H1 (cell line): ENCODE results near the gene BBS9. TPM values are rescaled to one million over a fixed set of nuclear protein-coding genes. Genes with fewer than 3 reads are reported as not detected.

Experiments
- CTCF ChIA-PET: fragments of 300-600 bp; sonication (Branson Sonifier 250); formaldehyde crosslinking; loops from one replicate; lab custom pipeline; 2021; ENCODE audit not compliant: partially characterized antibody; lab: Charles Lee
- POLR2A ChIA-PET: fragments of 300-600 bp; sonication (Branson Sonifier 250); formaldehyde crosslinking; loops from one replicate; lab custom pipeline; 2021; ENCODE audit warnings: inconsistent platforms; ENCODE audit not compliant: partially characterized antibody; lab: Charles Lee
- DNase-seq, 2 experiments: peaks; one replicate each; pipeline versions ENCODE4 v3.0.0 to v3.0.0-alpha.2; 2010 to 2022; ENCODE audit warnings: low spot score in 2 of 2, low read depth in 1 of 2, mixed read lengths in 1 of 2
- FAIRE-seq: peaks from 2 replicates; lab custom pipeline; 2011; peaks lifted over from hg19 to GRCh38; lab: Jason Lieb, UNC
- H2AFZ ChIP-seq: 2 replicates; pipeline ENCODE4 v1.8.1; 2012; ENCODE audit warnings: low read length, inconsistent platforms
- H2AK5ac ChIP-seq: 2 replicates; pipeline ENCODE4 v1.6.1; 2013; ENCODE audit warnings: low read depth, low read length
- H2BK120ac ChIP-seq: replicated peaks from 2 replicates; pipeline ENCODE3; 2013; ENCODE audit warnings: low read depth, low read length, inconsistent platforms
- H2BK12ac ChIP-seq: 2 replicates; pipeline ENCODE4 v1.6.1; 2013; ENCODE audit warnings: low read depth, low read length
- H2BK15ac ChIP-seq: 2 replicates; pipeline ENCODE4 v1.6.1; 2013; ENCODE audit warnings: low read length
- H2BK20ac ChIP-seq: 2 replicates; pipeline ENCODE4 v1.6.1; 2013; ENCODE audit warnings: low read length
- H2BK5ac ChIP-seq: 2 replicates; pipeline ENCODE4 v1.6.1; 2013; ENCODE audit warnings: low read depth, low read length
- H3K14ac ChIP-seq: 2 replicates; pipeline ENCODE4 v1.6.1; 2013; ENCODE audit warnings: inconsistent platforms; ENCODE audit not compliant: insufficient read length
- H3K18ac ChIP-seq: 2 replicates; pipeline ENCODE4 v1.6.1; 2013; ENCODE audit warnings: low read length; ENCODE audit errors: extremely low read depth
- H3K23ac ChIP-seq: 2 replicates; pipeline ENCODE4 v1.6.1; 2013; ENCODE audit warnings: inconsistent platforms; ENCODE audit not compliant: insufficient read length
- H3K23me2 ChIP-seq: 2 replicates; pipeline ENCODE4 v1.6.1; 2013; ENCODE audit warnings: low read depth, low read length
- H3K27ac ChIP-seq: 2 replicates; pipeline ENCODE4 v1.6.1; 2011; ENCODE audit warnings: low read depth, low read length, inconsistent platforms
- H3K27me3 ChIP-seq, 4 experiments: replicated peaks in 1 of 4; 1 replicate in 1 of 4; 2 replicates in 3 of 4; pipeline versions ENCODE4 v1.6.1 to v1.8.1; 2011 to 2013; ENCODE audit warnings: low read length in 3 of 4, mild to moderate bottlenecking in 3 of 4, inconsistent platforms in 2 of 4, mixed read lengths in 2 of 4, moderate library complexity in 1 of 4; ENCODE audit not compliant: control insufficient read depth in 3 of 4, insufficient read depth in 3 of 4; ENCODE audit errors: extremely low read depth in 1 of 4
- H3K36me3 ChIP-seq, 4 experiments: 2 replicates each; pipeline versions ENCODE4 v1.6.1 to v1.8.1; 2011 to 2013; ENCODE audit warnings: mild to moderate bottlenecking in 4 of 4, low read length in 3 of 4, moderate library complexity in 2 of 4, control low read depth in 1 of 4, inconsistent platforms in 1 of 4; ENCODE audit not compliant: insufficient read depth in 4 of 4, control insufficient read depth in 2 of 4
- H3K4ac ChIP-seq: replicated peaks from 2 replicates; pipeline ENCODE3; 2013; ENCODE audit warnings: low read length, low read depth, mixed read lengths, inconsistent platforms; ENCODE audit not compliant: insufficient read length
- H3K4me1 ChIP-seq, 4 experiments: replicated peaks in 1 of 4; 1 replicate in 1 of 4; 2 replicates in 3 of 4; pipeline versions ENCODE4 v1.6.1 to v1.8.1; 2011 to 2013; ENCODE audit warnings: low read length in 3 of 4, inconsistent platforms in 2 of 4, mixed read lengths in 1 of 4; ENCODE audit not compliant: insufficient read depth in 4 of 4, control insufficient read depth in 3 of 4
- H3K4me2 ChIP-seq, 2 experiments: 2 replicates each; pipeline versions ENCODE4 v1.6.1 to v1.8.1; 2011 to 2013; ENCODE audit warnings: low read depth in 2 of 2, low read length in 2 of 2, control low read depth in 1 of 2, inconsistent platforms in 1 of 2, mild to moderate bottlenecking in 1 of 2; ENCODE audit not compliant: insufficient read depth in 1 of 2
- H3K4me3 ChIP-seq, 4 experiments: fragments of 200-600, 300-600 bp in 1 of 4; sonication (generic), shearing (Covaris generic), sonication (Bioruptor Twin) in 1 of 4; 2 replicates each; pipeline versions ENCODE4 v1.5.1 to v1.8.1; 2011 to 2016; ENCODE audit warnings: low read length in 4 of 4, low read depth in 3 of 4, control low read depth in 2 of 4, inconsistent platforms in 2 of 4, mild to moderate bottlenecking in 2 of 4, mixed read lengths in 1 of 4, moderate library complexity in 1 of 4; ENCODE audit not compliant: insufficient read depth in 2 of 4; ENCODE audit errors: extremely low read depth in 1 of 4
- H3K56ac ChIP-seq: replicated peaks from 2 replicates; pipeline ENCODE3; 2013; ENCODE audit warnings: low read depth, mild to moderate bottlenecking, mixed read lengths, low read length, inconsistent platforms; ENCODE audit not compliant: insufficient read length
- H3K79me1 ChIP-seq: 2 replicates; pipeline ENCODE4 v1.6.1; 2013; ENCODE audit warnings: low read depth, low read length, control low read depth
- H3K79me2 ChIP-seq, 2 experiments: 2 replicates each; pipeline versions ENCODE4 v1.6.1 to v1.8.1; 2012 to 2013; ENCODE audit warnings: low read length in 2 of 2, mild to moderate bottlenecking in 2 of 2, inconsistent platforms in 1 of 2; ENCODE audit not compliant: insufficient read depth in 2 of 2, control insufficient read depth in 1 of 2
- H3K9ac ChIP-seq, 4 experiments: replicated peaks in 1 of 4; 1 replicate in 1 of 4; 2 replicates in 3 of 4; pipeline versions ENCODE4 v1.6.1 to v1.8.1; 2011 to 2013; ENCODE audit warnings: low read depth in 3 of 4, low read length in 3 of 4, control low read depth in 2 of 4, mild to moderate bottlenecking in 2 of 4, moderate library complexity in 2 of 4, inconsistent platforms in 1 of 4; ENCODE audit errors: extremely low read depth in 1 of 4
- H3K9me3 ChIP-seq, 2 experiments: 2 replicates each; pipeline versions ENCODE4 v1.6.1 to v1.8.1; 2012 to 2013; ENCODE audit warnings: mild to moderate bottlenecking in 2 of 2, moderate library complexity in 2 of 2, control low read depth in 1 of 2, inconsistent platforms in 1 of 2, low read depth in 1 of 2, low read length in 1 of 2, mixed read lengths in 1 of 2; ENCODE audit not compliant: insufficient read depth in 2 of 2
- H4K20me1 ChIP-seq, 2 experiments: replicated peaks in 1 of 2; 2 replicates each; pipeline versions ENCODE3 to v1.8.1; 2011 to 2013; ENCODE audit warnings: inconsistent platforms in 2 of 2, low read length in 2 of 2, mild to moderate bottlenecking in 1 of 2; ENCODE audit not compliant: insufficient read depth in 2 of 2, control insufficient read depth in 1 of 2
- H4K5ac ChIP-seq: 2 replicates; pipeline ENCODE4 v1.6.1; 2013; ENCODE audit warnings: low read length, low read depth, mixed read lengths, inconsistent platforms; ENCODE audit not compliant: insufficient read length
- H4K8ac ChIP-seq: 2 replicates; pipeline ENCODE4 v1.8.0; 2013; ENCODE audit warnings: mild to moderate bottlenecking, moderate library complexity, low read length, inconsistent platforms; ENCODE audit not compliant: insufficient read depth; ENCODE audit errors: extremely low read depth
- H4K91ac ChIP-seq: replicated peaks from 2 replicates; pipeline ENCODE3; 2013; ENCODE audit warnings: low read length, mixed read lengths, inconsistent platforms; ENCODE audit not compliant: insufficient read length
- CBX8 ChIP-seq: fragments of 300-800, 300-1000 bp; sonication (generic); IDR thresholded peaks from 2 replicates; pipeline ENCODE4 v1.7.1; 2016; ENCODE audit warnings: low read depth, low read length, borderline replicate concordance
- EZH2 ChIP-seq: fragments of 200-600 bp; sonication (generic); IDR thresholded peaks from 2 replicates; pipeline ENCODE4 v1.7.1; 2012; ENCODE audit warnings: low read depth, mild to moderate bottlenecking, moderate library complexity, low read length, inconsistent platforms; ENCODE audit not compliant: severe bottlenecking
- HDAC6 ChIP-seq: IDR thresholded peaks from one replicate; pipeline ENCODE4 v1.7.1; 2012; ENCODE audit warnings: low read depth, mild to moderate bottlenecking, inconsistent platforms, low read length, moderate library complexity
- JUN ChIP-seq: IDR thresholded peaks from 2 replicates; pipeline ENCODE4 v1.6.1; 2011; ENCODE audit warnings: low read depth, mild to moderate bottlenecking, improper control_type of control experiment, low read length
- NANOG ChIP-seq: IDR thresholded peaks from 2 replicates; pipeline ENCODE4 v1.6.1; 2011; ENCODE audit warnings: low read length, low read depth, mild to moderate bottlenecking, inconsistent platforms; ENCODE audit not compliant: insufficient read depth, poor library complexity, severe bottlenecking
- PHF8 ChIP-seq: fragments of 200-600 bp; sonication (generic); conservative IDR thresholded peaks from 2 replicates; pipeline ENCODE4 v1.7.1; 2012; ENCODE audit warnings: low read depth, mild to moderate bottlenecking, inconsistent platforms, low read length, moderate library complexity
- POLR2AphosphoS5 ChIP-seq: IDR thresholded peaks from 2 replicates; pipeline ENCODE4 v1.6.1; 2011; ENCODE audit warnings: low read depth, low read length
- TBP ChIP-seq: IDR thresholded peaks from 2 replicates; pipeline ENCODE4 v1.6.1; 2011; ENCODE audit warnings: low read depth, low read length, improper control_type of control experiment
- TCF12 ChIP-seq: IDR thresholded peaks from 2 replicates; pipeline ENCODE4 v1.6.1; 2011; ENCODE audit warnings: low read depth, mild to moderate bottlenecking, low read length
- YY1 ChIP-seq: IDR thresholded peaks from 2 replicates; pipeline ENCODE4 v1.6.1; 2011; ENCODE audit warnings: low read depth, mild to moderate bottlenecking, low read length
- ZNF274 ChIP-seq: IDR thresholded peaks from 2 replicates; pipeline ENCODE4 v1.7.0; 2012; ENCODE audit warnings: low read length, borderline replicate concordance; ENCODE audit errors: extremely low read depth
- WGBS, 2 experiments: shearing (Covaris generic) in 1 of 2; methylation state at CpG; one replicate each; pipeline versions ENCODE4 v1.1.6 to v1.1.7; 2013 to 2015; ENCODE audit warnings: low lambda C conversion rate in 2 of 2, mixed read lengths in 2 of 2, inconsistent platforms in 1 of 2, low coverage in 1 of 2, missing lambda C conversion rate in 1 of 2; ENCODE audit not compliant: insufficient replicate concordance in 2 of 2, insufficient coverage in 1 of 2, insufficient read length in 1 of 2; ENCODE audit errors: extremely low coverage in 1 of 2, missing lambda C conversion rate in 1 of 2; 5-methylcytosine and 5-hydroxymethylcytosine counted together
- polyA plus RNA-seq, 7 experiments: library from polyadenylated mRNA; depleted of rRNA in 3 of 7; stranded (reverse) in 5 of 7; unstranded in 2 of 7; fragments of >200 nt in 5 of 7; fragments of 200-250 nt in 2 of 7; gene quantifications; 1 replicate in 5 of 7; 2 replicates in 1 of 7; 4 replicates in 1 of 7; pipeline versions ENCODE4 v1.2.1 to v1.2.3, GENCODE V29; 2011 to 2013; ENCODE audit warnings: missing spikeins in 2 of 7, mixed read lengths in 2 of 7
- total RNA-seq: library from RNA; stranded (reverse); fragmentation: NEBNext Ultra II Directional; extraction: Animal tissue kit (Norgen Biotek cat#: 25700); gene quantifications from 2 replicates; pipeline ENCODE4 v1.2.1, GENCODE V29; 2021
- TF ChIP-seq, protein P1 (sequence below): IDR thresholded peaks from 2 replicates; pipeline ENCODE4 v1.6.1; 2012; ENCODE audit warnings: inconsistent platforms

The BBS9 gene
- total and polyA plus RNA-seq, 2 of the 8 experiments (the other 6 are each of a cell fraction or from before 2014, with no cell fraction given): 22.3 to 37.0 TPM

DNA sequence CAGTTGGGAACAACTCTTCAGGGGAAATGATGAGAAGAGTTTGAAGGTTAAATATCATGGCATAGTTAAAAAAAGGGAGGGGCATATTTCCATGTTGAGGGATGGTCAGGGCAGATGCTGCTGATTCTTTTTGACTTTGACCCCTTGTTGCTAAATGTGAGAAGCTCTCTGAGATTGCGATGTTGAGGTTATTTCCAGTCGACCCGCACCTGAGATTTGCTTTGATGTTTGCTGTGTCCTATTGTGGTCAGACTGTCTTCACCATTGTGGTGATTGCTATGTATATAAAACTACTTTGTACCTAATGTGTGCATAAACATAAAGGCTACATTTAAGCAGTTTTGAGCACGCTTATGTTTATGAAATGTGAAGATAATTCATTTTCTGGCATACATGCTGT, 90.9 kb downstream of the BBS9 start:
- no peaks in the 10 kb centered on the region; a peak in 1 of 4 replicates for H3K9me3 ChIP-seq
- no peak overlapping the region for H3K27ac ChIP-seq
- no peaks in the 10 kb centered on the region for H4K20me1 ChIP-seq
- no peak overlapping the region for H3K4me3 ChIP-seq
- no peak overlapping the region for H2BK5ac ChIP-seq
- H3K56ac ChIP-seq: no peak overlapping the region
- no peak overlapping the region for H2BK15ac ChIP-seq
- no peaks in the 10 kb centered on the region for H3K79me2 ChIP-seq
- TF ChIP-seq CBX8 (no peak), HDAC6 (no peak), TBP (no peak), POLR2AphosphoS5 (no peak), EZH2 (no peak), TCF12 (no peak), JUN (no peak), ZNF274 (no peak), PHF8 (no peak), NANOG (no peak), YY1 (no peak)
- TF ChIP-seq, protein P1, sequence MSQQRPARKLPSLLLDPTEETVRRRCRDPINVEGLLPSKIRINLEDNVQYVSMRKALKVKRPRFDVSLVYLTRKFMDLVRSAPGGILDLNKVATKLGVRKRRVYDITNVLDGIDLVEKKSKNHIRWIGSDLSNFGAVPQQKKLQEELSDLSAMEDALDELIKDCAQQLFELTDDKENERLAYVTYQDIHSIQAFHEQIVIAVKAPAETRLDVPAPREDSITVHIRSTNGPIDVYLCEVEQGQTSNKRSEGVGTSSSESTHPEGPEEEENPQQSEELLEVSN: no peak
- H2BK20ac ChIP-seq: no peak overlapping the region
- DNase-seq (no peak), FAIRE-seq (no peak)
- POLR2A ChIA-PET: no interaction called here
- no peak overlapping the region for H4K5ac ChIP-seq
- no peak overlapping the region for H3K4me2 ChIP-seq
- no peaks in the 10 kb centered on the region for H3K23me2 ChIP-seq
- H4K8ac ChIP-seq: no peak overlapping the region
- H3K14ac ChIP-seq: no peak overlapping the region
- H3K4me1 ChIP-seq: peaks cover 0 to 8% (median 0%) of the 10 kb centered on the region in 4 experiments; a peak in 1 of 7 replicates
- no peak overlapping the region for H4K91ac ChIP-seq
- H2AK5ac ChIP-seq: no peak overlapping the region
- H3K4ac ChIP-seq: no peak overlapping the region
- no peak overlapping the region for H2AFZ ChIP-seq
- no peaks in the 10 kb centered on the region for H3K36me3 ChIP-seq
- H3K27me3 ChIP-seq: no peaks in the 10 kb centered on the region
- H3K79me1 ChIP-seq: no peaks in the 10 kb centered on the region
- H2BK120ac ChIP-seq: no peak overlapping the region
- no peak overlapping the region for H3K23ac ChIP-seq
- no peak overlapping the region for H3K9ac ChIP-seq
- 90% methylated on average over 4 of the region's 4 CpGs; no CpG with 5 or more reads in 1 of the 2 experiments for WGBS, 2 experiments
- no peak overlapping the region for H2BK12ac ChIP-seq
- H3K18ac ChIP-seq: no peak overlapping the region
- CTCF ChIA-PET: no interaction called here
